Stimulated activated CD4-positive, alpha-beta T cell treated with anti-CD3 and anti-CD28 coated beads, TNF-alpha, amount 100 ng/mL, for 4 hours (primary cell): ENCODE measurements around the gene APOM.

Source experiments
- DNase-seq, 3 experiments: peaks; one replicate each; pipeline ENCODE4 v3.0.0-alpha.2; 2020; ENCODE audit warnings: low read depth in 3 of 3

Gene APOM

GRCh38 chr6:31658158-31658688 lies 2.5 kb downstream of the APOM start:
- no peak for DNase-seq

DNA sequence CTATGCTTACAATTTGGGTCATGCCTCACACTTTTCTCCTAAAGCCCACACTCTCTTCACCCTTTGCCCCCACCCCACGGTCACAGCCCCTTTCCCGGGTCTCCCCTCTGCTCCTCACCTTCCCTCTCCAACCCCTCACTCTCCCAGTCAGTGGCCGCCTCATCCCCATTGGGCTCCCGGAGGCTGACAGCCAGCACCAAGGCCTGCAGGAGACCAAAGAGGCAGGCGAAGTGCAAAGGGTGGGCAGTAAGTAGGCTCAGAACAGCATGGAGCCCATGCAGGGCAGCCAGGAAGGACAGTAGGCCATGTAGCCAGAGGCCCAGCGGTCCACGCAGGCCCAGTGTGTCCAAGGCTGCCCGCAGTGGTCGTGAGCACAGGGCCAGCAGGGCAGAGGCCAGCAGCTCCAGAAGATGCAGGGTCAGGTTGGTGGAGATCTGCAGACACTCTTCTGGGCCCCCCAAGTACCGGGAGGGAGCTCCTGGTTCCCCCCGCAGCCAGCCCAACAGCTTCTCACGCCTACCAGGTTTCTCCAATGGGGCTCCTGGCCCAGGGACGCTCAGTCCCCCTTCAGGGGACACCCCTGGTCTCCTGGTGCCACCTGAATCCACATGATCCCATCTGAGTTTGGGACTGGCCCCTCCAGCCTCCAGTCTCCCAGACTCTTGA lies 3.4 kb downstream of the APOM start:
- DNase-seq, result no peak

DNA sequence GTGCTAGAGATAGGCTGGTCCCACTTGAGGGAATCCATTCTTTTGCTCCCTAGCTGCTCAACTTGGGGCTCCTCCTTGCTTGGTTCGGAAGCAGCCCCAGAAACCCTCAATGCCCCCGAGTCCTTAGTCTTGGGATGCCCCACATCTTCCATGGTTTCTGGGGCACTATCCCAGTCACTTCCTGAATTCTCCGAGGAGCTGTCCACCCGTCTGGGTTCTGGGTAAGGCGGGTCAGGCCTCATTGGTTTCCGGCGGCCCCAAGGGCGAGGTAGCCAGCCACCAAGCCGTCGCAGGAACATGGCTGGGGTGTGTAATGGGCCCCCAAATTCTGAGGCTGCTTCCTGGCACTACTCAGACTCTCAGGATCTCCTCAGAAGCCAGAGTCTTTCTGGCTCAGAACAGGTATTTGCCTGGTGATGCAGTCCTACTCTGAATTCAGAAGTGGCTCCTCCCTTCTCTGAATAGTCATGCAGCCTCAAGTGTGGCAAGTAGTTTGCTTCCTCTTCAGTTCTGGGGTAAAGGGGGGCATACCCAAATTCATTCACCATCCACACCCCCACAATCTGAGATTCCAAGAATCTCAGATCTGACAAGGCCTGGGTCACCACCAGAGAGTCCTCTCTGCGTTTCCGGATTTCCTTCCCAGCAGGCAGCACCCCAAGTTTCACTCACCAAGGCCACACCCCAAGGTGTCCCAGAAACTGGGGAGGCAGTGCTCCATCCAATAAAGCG lies 4.1 kb downstream of the APOM start:
- no peak for DNase-seq

DNA sequence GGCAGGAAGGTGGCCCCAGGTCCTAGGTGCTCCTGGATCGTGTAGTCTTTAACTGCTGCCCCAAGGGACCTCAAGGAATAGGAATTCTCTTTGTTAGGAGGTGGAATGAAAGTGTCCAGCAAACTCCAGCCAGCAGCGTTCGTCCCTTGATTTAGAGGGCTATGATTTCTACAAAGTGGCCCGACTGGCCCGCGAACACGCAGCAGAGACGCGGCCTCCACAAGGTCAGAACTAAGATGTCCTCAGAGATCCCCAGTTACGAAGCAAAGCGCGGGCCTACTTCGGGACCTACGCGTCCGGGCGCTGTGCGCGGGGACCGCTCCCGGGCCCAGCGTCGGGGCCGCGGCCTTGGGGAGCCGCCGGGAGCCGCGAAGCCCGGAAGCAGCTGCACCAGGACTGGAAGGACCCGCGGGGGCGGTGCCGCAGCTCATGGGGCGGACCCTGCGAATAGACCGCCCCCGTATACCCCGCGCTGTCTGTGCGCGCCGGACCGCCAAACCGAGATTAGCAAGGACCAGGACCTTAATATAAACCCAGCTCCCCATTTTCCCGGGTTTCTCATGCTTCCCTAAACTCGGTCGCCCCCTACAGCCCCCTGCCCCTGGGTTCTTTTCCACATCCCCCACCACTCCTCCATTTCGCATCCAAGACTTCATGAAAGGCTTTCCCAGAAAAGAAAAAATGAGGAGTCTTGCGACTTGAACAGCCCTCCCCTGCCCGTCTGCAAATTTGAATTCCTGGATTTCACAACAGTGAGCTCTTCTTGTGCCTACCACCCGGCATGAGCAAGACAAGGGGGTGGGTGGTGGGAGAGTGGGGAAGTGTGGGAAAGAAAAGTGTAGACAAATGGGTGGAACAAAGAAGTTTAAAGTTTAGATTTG lies 4.9 kb downstream of the APOM start, which contains the start of gene C6orf47:
TSS of gene C6orf47 (minus strand) at position 398 of the 881 bp plus-strand sequence. CDS start 831 bp downstream, outside the sequence.
- peak; percentile 57 to 65 (median 60) for DNase-seq

GRCh38 chr6:31661262-31662123 lies 5.8 kb downstream of the APOM start:
- DNase-seq, result no peak

DNA sequence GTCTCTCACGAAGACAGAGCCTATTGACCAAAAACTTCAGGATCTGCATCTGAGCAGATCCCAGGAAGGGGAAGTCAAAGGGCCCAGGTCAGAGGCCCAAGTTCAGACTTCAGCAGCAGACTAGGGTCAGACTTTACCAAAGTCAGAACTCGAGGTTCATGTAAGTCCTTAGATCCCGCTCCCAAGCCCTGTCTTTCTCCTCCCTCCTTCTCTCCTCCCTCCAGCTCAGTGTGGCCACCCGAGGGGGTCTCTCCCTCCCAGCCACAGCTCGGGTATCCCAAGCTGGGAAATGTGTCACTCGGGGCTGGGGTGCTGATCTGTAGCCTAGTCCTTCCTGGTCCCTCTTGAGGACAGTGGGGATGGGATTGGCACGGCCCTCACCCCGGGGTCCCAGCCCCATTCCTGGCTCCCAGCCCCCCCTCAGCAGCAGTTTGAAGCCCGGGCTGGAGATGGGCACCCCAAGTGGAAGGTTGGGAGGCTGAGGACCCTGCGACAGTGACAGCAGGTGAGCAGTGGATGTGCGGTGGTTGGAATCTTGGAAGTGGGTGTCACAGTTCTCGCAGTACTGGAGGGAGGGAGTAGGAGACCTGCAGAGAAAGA lies 6.5 kb downstream of the APOM start:
- DNase-seq, result no peak

DNA sequence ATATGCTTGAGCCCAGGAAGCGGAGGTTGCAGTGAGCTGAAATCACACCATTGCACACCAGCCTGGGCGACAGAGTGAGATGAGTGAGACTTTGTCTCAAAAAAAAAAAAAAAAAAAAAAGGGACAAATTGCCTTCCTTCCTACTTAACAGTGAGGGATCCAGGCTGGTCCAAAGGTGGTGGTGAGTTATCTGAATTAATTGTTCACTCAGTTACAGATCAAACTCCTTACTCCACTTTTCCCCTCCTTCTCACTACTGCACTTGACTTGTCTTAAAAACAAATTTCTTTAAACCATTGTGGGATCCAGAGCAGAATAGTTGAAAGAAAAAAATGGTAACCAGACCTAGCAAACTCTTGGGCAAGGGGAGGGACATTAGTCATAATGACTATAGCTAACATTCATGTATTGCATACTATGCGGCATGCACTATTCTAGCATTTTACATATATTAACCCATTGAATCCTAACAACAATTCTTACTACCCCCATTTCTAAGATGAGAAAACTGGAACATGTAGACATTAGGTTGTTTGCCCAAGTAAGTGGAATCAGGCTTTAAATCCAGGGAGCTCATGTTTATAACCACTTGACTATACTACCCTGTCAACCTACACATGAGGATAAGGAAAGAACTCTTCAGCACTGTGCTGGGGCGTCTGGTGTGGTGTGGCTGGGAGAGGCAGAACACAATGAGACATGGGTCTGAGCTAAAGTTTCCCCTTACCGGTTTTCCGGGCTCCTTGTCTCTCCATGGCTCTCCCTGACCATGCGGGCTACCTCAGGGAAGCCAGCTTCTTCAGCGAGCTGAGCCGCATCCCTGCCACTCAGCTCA lies 7.6 kb downstream of the APOM start:
- no peak for DNase-seq

- no peak for DNase-seq
Measured at GRCh38 chr6:31663961-31664789, 8.5 kb downstream of the APOM start.

DNA sequence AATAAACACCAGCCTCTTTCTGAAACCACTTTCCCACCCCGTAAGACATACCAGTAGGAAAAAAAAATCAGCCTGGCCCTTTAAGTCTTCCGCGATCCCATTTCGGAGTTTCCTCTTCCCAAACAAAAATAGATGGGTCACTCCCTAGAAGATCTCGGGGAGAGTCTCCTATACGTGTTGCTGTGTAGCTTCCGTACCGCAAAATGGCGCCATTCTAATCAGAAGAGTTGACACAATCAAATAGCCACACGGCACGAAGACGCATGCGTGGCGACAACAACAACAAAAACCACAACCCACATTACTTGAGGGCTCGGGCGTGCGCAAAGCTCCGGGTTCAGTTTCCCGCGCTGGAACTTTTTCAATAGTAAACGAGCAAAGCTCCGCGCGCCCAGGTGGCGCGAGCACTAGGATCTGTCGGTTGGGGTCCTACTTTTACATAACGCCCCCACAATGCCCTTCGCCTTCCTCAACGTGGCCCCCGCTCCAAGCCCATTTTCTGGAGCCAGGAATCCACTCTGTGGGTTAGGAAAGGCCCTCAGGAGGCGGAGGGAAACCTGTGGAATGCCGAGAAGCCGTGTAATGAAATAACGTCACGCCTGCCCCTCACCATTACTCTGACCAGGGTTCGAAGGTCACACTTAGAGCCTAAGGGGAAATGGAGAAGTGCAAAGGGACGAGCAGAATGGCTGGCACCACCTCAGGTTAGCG lies 9.3 kb downstream of the APOM start, which contains the start of gene GPANK1:
TSS of gene GPANK1 (minus strand) at position 208 of the 711 bp plus-strand sequence. CDS start 519 bp downstream, outside the sequence.
- peak; percentile 68 to 82 (median 70) for DNase-seq

DNA sequence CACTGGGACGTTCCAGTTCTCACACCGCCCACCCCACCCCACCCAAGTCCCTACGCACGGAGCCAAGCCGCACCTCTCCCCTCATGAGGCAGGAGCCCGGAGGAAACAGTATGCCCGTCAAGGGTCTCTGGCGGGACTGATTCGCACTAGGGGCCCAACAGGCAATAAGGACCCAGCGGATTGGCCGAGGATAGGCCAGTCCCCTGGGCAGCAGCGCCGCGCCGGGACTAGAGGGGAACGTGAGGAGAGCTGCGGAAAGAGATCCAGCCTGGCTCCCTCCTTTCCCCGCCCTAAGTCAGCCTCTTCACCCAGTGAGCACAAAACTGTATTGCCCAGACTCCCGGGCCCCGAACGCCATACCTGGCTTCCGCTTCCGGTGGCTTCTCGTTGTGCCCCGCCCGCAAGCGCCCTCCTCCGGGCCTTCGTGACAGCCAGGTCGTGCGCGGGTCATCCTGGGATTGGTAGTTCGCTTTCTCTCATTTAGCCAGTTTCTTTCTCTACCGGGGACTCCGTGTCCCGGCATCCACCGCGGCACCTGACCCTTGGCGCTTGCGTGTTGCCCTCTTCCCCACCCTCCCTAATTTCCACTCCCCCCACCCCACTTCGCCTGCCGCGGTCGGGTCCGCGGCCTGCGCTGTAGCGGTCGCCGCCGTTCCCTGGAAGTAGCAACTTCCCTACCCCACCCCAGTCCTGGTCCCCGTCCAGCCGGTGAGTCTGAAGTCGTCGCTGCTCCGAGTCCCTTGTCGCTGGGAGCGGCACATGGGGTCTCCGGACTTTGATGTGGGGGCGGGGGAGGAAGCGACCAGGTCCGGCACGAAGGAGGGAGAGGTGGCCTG lies 10.0 kb downstream of the APOM start, which contains the start of gene CSNK2B:
TSS of gene CSNK2B (plus strand) at position 580 of the 836 bp plus-strand sequence. CDS start 752 bp downstream, outside the sequence.
- DNase-seq, result peak; percentile 93 to 97 (median 96)

- DNase-seq, result no peak
Measured at GRCh38 chr6:31666337-31666965, 10.8 kb downstream of the APOM start.

- DNase-seq, result no peak
Measured at GRCh38 chr6:31669676-31670075, 14.0 kb downstream of the APOM start, which contains the start of gene LY6G5B. TSS of gene LY6G5B (plus strand) at chr6:31669976. CDS start at chr6:31670951, 975 bp downstream.

DNA sequence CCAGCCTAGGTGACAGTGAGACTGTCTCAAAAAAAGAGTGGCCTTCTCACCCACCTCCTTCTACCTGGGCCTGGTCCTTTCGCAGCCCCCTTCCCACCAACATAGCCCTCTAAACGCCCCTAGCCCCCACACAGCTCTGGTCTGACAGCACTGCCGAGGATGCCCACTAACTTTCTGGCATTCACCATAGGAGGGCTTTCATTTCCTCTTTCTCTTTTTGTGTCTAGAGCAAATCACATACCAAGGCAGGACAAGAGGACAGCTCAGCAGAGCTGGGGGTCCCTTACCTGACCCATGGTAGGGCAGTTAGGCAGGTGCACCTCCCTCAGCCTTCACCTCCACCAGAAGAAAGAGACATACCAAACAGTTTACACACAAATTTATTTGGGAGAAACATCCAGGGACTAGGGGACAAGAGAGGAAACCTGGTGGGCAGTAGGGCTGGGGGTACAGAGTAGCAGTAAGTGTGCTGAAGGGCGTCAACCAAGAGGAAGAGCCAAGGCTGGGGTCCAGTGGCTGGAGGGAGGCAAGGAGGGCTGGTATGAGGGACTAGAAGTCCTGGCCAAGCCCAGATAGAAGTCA lies 20.7 kb downstream of the APOM start:
- no peak for DNase-seq

DNA sequence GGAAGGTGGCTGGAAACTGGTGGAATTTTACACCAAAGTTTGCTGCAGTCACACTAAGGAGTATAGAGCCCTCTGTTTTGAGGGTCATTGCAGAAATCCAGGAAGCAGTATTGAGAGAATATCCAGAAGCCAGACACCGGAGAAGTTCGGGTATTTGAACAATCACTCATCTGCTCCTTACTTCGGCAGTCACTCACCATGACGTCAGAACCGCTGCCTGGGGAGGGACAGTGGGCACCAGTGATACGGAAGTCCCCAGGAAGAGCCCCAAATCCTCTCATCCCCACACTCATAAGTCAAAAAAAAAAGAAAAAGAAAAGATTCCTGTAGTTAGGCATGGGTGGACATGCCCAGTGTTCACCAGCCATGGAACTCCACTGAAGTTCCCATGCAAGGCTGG lies 21.2 kb downstream of the APOM start:
- no peak for DNase-seq

DNA sequence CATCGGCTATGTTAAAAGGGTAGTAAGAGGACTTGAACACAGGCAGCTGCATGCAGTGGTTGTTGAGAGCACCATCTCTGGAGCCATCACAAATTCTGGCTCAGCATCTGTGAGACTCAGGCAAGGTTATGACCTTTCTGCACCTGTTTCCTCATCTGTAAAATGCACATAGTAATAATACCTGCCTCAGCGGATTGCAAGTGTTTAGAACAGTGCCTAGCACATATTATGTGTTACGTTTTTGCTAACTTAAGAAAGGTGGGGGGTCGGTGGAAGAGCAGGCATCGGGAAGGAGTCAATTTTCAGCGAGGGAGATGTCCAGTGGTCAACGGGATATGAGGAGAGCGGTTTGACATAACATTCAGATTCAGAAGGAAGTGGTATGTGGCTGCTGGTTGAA lies 22.3 kb downstream of the APOM start:
- DNase-seq, result no peak
